HCT116 (cell line): ENCODE results near the gene TNFSF10. TPM values are rescaled to one million over a fixed set of nuclear protein-coding genes. Genes with fewer than 3 reads are reported as not detected.

Source experiments
- ATAC-seq: fragments of 200-7000 bp; cut with Tn5 transposase; 2 replicates; pipeline ENCODE4 v1.9.1; 2020; ENCODE audit warnings: mild to moderate bottlenecking, moderate library complexity
- BruUV-seq: library from RNA; stranded (reverse); fragments of 400-500 nt; replicated peaks from 2 replicates; lab custom pipeline; 2021; lab: Mats Ljungman, UMichigan
- CTCF ChIA-PET: fragments of 300-600 bp; sonication (Branson Sonifier 250); formaldehyde crosslinking; loops from one replicate; lab custom pipeline; 2021; ENCODE audit warnings: antibody characterized with exemption; lab: Charles Lee
- POLR2A ChIA-PET: fragments of 300-600, 350-600 bp; sonication (Branson Sonifier 250); formaldehyde crosslinking; loops from one replicate; lab custom pipeline; 2021; ENCODE audit warnings: antibody characterized with exemption; lab: Charles Lee
- RAD21 ChIA-PET, 2 experiments: fragments of 300-600 bp; sonication (Branson Sonifier 250); formaldehyde crosslinking; loops; one replicate each; lab custom pipeline; 2023; ENCODE audit warnings: low total read pairs in 2 of 2; ENCODE audit not compliant: uncharacterized antibody in 2 of 2, unreplicated experiment in 2 of 2, low non-redundant PET in 1 of 2; lab: Charles Lee
- DNase-seq: peaks from one replicate; pipeline ENCODE4 v3.0.0-alpha.2; 2010; ENCODE audit warnings: low read depth, low spot score
- H2AFZ ChIP-seq: fragments of 200-600 bp; shearing (Covaris generic), sonication (generic); 2 replicates; pipeline ENCODE4 v1.6.1; 2017; ENCODE audit warnings: low read depth, mixed run types, mixed read lengths, antibody characterized with exemption, low read length; ENCODE audit not compliant: poor library complexity, severe bottlenecking
- H3K27ac ChIP-seq: 2 replicates; pipeline ENCODE4 v1.5.1; 2012; ENCODE audit warnings: low read depth, low read length
- H3K27me3 ChIP-seq: fragments of 200-600 bp; sonication (generic); 2 replicates; pipeline ENCODE4 v1.6.1; 2016; ENCODE audit warnings: mixed run types, low read length, mixed read lengths; ENCODE audit not compliant: insufficient read depth
- H3K36me3 ChIP-seq, 2 experiments: fragments of 200-500 bp in 1 of 2; fragments of 200-600 bp in 1 of 2; sonication (Bioruptor generic) in 1 of 2; sonication (generic) in 1 of 2; 2 replicates each; pipeline versions ENCODE4 v1.5.1 to v1.6.1; 2014 to 2016; ENCODE audit warnings: low read length in 2 of 2, inconsistent platforms in 1 of 2, mixed read lengths in 1 of 2, mixed run types in 1 of 2; ENCODE audit not compliant: insufficient read depth in 2 of 2, control insufficient read depth in 1 of 2
- H3K4me1 ChIP-seq, 2 experiments: fragments of 200-600 bp in 1 of 2; sonication (generic) in 1 of 2; 2 replicates each; pipeline versions ENCODE4 v1.5.1 to v1.6.1; 2012 to 2017; ENCODE audit warnings: low read length in 2 of 2, inconsistent platforms in 1 of 2, mild to moderate bottlenecking in 1 of 2, mixed read lengths in 1 of 2, mixed run types in 1 of 2, moderate library complexity in 1 of 2; ENCODE audit not compliant: insufficient read depth in 2 of 2, control insufficient read depth in 1 of 2
- H3K4me2 ChIP-seq: fragments of 200-600 bp; sonication (generic); 2 replicates; pipeline ENCODE4 v1.6.1; 2017; ENCODE audit warnings: mixed run types, low read length, mixed read lengths
- H3K4me3 ChIP-seq, 2 experiments: fragments of 200-600 bp in 1 of 2; sonication (generic) in 1 of 2; replicated peaks in 1 of 2; 2 replicates each; pipeline ENCODE4 v1.5.1; 2011 to 2016; ENCODE audit warnings: low read length in 2 of 2, control low read depth in 1 of 2, low read depth in 1 of 2, mild to moderate bottlenecking in 1 of 2, mixed read lengths in 1 of 2, mixed run types in 1 of 2
- H3K79me2 ChIP-seq: fragments of 200-600 bp; sonication (generic); 2 replicates; pipeline ENCODE4 v1.6.1; 2017; ENCODE audit warnings: mild to moderate bottlenecking, mixed run types, low read length, moderate library complexity, mixed read lengths; ENCODE audit not compliant: insufficient read depth
- H3K9ac ChIP-seq: fragments of 200-600 bp; sonication (generic); 2 replicates; pipeline ENCODE4 v1.6.1; 2016; ENCODE audit warnings: low read length, mixed read lengths
- H3K9me2 ChIP-seq: fragments of 200-600 bp; sonication (generic), shearing (Covaris generic); 2 replicates; pipeline ENCODE4 v1.6.1; 2017; ENCODE audit warnings: mixed run types, mild to moderate bottlenecking, moderate library complexity; ENCODE audit not compliant: insufficient read depth
- H3K9me3 ChIP-seq, 2 experiments: fragments of 200-500 bp in 1 of 2; fragments of 200-600 bp in 1 of 2; sonication (Bioruptor generic) in 1 of 2; sonication (generic) in 1 of 2; 2 replicates each; pipeline ENCODE4 v1.6.1; 2014 to 2017; ENCODE audit warnings: low read length in 2 of 2, mixed read lengths in 2 of 2, inconsistent platforms in 1 of 2, low read depth in 1 of 2, mild to moderate bottlenecking in 1 of 2, mixed run types in 1 of 2, moderate library complexity in 1 of 2; ENCODE audit not compliant: control insufficient read depth in 1 of 2, insufficient read depth in 1 of 2
- H4K20me1 ChIP-seq: fragments of 200-600 bp; sonication (generic), shearing (Covaris generic); 2 replicates; pipeline ENCODE4 v1.6.1; 2017; ENCODE audit warnings: mixed run types, mild to moderate bottlenecking, moderate library complexity; ENCODE audit not compliant: insufficient read depth
- CBX3 ChIP-seq: IDR thresholded peaks from 2 replicates; pipeline ENCODE4 v1.6.1; 2012; ENCODE audit warnings: low read depth
- CEBPB ChIP-seq: IDR thresholded peaks from 2 replicates; pipeline ENCODE4 v1.6.1; 2012; ENCODE audit warnings: low read depth
- ELF1 ChIP-seq: IDR thresholded peaks from 2 replicates; pipeline ENCODE4 v1.6.1; 2012; ENCODE audit warnings: low read depth, borderline replicate concordance
- intact Hi-C: fragments of 100-400 bp; cut with micrococcal nuclease; formaldehyde crosslinking; loops from 2 replicates; pipeline ENCODE4 v1.10.0; 2022
- total RNA-seq: library from RNA; stranded (reverse); gene quantifications from one replicate; pipeline ENCODE4 v1.2.1, GENCODE V29; 2021; ENCODE audit not compliant: unreplicated experiment
- TF ChIP-seq, protein P1 (sequence below): IDR thresholded peaks from 2 replicates; pipeline ENCODE4 v1.6.1; 2011; ENCODE audit warnings: mild to moderate bottlenecking, low read length, moderate library complexity; ENCODE audit not compliant: insufficient replicate concordance; ENCODE audit errors: extremely low read depth
- TF ChIP-seq, protein P2 (sequence below): IDR thresholded peaks from 2 replicates; pipeline ENCODE4 v1.6.1; 2012
- TF ChIP-seq, protein P3 (sequence below): IDR thresholded peaks from 2 replicates; pipeline ENCODE4 v1.6.1; 2012; ENCODE audit warnings: low read depth

Gene TNFSF10
- total RNA-seq, 1 experiment from 2014 or later, result 0.20 TPM

DNA sequence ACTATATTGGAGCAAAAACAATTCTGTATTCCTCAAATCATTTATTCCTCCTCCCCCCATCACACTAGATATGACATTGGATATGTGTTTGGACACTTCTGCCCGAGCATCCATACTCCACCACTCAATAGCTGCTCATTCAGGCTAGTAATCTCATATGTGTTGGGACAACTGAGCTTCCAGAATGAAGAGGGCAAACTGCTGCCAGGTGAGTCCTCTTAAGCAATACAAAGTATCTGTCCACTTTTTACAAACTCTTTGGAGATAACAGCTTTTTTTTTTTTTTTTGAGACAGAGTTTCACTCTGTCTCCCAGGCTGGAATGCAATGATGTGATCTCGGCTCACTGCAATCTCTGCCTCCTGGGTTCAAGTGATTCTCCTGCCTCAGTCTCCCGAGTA, 5.4 kb upstream of the TNFSF10 start:
- no peak overlapping the region for H3K9ac ChIP-seq
- H3K36me3 ChIP-seq, result no peaks in the 10 kb centered on the region
- no peaks in the 10 kb centered on the region for H4K20me1 ChIP-seq
- H3K27me3 ChIP-seq, result no peaks in the 10 kb centered on the region
- DNase-seq (no peak), ATAC-seq (no peak)
- RAD21 ChIA-PET, result no interaction called here
- no TSS peak for BruUV-seq
- H3K9me2 ChIP-seq, result no peaks in the 10 kb centered on the region
- H3K4me2 ChIP-seq, result no peak overlapping the region
- no peak overlapping the region for H3K4me3 ChIP-seq
- CTCF ChIA-PET, result no interaction called here
- no peak overlapping the region for H3K27ac ChIP-seq
- TF ChIP-seq, protein P1, sequence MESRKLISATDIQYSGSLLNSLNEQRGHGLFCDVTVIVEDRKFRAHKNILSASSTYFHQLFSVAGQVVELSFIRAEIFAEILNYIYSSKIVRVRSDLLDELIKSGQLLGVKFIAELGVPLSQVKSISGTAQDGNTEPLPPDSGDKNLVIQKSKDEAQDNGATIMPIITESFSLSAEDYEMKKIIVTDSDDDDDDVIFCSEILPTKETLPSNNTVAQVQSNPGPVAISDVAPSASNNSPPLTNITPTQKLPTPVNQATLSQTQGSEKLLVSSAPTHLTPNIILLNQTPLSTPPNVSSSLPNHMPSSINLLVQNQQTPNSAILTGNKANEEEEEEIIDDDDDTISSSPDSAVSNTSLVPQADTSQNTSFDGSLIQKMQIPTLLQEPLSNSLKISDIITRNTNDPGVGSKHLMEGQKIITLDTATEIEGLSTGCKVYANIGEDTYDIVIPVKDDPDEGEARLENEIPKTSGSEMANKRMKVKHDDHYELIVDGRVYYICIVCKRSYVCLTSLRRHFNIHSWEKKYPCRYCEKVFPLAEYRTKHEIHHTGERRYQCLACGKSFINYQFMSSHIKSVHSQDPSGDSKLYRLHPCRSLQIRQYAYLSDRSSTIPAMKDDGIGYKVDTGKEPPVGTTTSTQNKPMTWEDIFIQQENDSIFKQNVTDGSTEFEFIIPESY, result no peak
- no peak for TF ChIP-seq ELF1
- H3K79me2 ChIP-seq, result no peaks in the 10 kb centered on the region
- H2AFZ ChIP-seq, result no peak overlapping the region
- intact Hi-C loops, result no loop called here
- H3K9me3 ChIP-seq, result no peaks in the 10 kb centered on the region
- no peaks in the 10 kb centered on the region for H3K4me1 ChIP-seq
- POLR2A ChIA-PET, result no interaction called here

DNA sequence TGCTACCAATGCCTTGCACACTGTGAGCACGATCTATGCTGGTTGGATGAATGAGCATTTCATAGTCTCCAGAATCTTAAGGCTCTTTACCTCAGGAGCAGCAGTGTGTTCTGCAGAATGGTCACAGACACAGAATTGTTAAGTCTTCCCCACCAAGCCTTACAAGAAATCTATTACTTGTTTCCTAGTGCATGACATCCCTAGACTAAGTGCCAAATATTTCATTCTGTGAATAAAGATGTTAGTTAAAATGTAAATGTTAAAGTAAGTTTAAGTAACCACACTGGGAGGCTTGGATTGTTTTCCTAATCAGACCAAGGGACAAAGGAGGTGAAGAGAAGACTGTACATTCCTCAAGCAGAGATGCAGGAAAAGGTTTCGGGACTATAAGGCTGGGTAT, 4.1 kb upstream of the TNFSF10 start:
- peaks cover 0 to 5% of the 10 kb centered on the region in 2 experiments; a peak in 1 of 4 replicates for H3K4me1 ChIP-seq
- no peaks in the 10 kb centered on the region for H3K27me3 ChIP-seq
- no peak overlapping the region for H3K27ac ChIP-seq
- H4K20me1 ChIP-seq, result no peaks in the 10 kb centered on the region
- no TSS peak for BruUV-seq
- H3K4me3 ChIP-seq, result no peak overlapping the region
- intact Hi-C loops, result no loop called here
- ChIA-PET RAD21 (no interaction called here), POLR2A (no interaction called here), CTCF (no interaction called here)
- no peaks in the 10 kb centered on the region for H3K79me2 ChIP-seq
- no peak overlapping the region for H3K4me2 ChIP-seq
- TF ChIP-seq, protein P2, sequence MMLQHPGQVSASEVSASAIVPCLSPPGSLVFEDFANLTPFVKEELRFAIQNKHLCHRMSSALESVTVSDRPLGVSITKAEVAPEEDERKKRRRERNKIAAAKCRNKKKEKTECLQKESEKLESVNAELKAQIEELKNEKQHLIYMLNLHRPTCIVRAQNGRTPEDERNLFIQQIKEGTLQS, result no peak
- TF ChIP-seq CEBPB, result no peak
- TF ChIP-seq, protein P3, sequence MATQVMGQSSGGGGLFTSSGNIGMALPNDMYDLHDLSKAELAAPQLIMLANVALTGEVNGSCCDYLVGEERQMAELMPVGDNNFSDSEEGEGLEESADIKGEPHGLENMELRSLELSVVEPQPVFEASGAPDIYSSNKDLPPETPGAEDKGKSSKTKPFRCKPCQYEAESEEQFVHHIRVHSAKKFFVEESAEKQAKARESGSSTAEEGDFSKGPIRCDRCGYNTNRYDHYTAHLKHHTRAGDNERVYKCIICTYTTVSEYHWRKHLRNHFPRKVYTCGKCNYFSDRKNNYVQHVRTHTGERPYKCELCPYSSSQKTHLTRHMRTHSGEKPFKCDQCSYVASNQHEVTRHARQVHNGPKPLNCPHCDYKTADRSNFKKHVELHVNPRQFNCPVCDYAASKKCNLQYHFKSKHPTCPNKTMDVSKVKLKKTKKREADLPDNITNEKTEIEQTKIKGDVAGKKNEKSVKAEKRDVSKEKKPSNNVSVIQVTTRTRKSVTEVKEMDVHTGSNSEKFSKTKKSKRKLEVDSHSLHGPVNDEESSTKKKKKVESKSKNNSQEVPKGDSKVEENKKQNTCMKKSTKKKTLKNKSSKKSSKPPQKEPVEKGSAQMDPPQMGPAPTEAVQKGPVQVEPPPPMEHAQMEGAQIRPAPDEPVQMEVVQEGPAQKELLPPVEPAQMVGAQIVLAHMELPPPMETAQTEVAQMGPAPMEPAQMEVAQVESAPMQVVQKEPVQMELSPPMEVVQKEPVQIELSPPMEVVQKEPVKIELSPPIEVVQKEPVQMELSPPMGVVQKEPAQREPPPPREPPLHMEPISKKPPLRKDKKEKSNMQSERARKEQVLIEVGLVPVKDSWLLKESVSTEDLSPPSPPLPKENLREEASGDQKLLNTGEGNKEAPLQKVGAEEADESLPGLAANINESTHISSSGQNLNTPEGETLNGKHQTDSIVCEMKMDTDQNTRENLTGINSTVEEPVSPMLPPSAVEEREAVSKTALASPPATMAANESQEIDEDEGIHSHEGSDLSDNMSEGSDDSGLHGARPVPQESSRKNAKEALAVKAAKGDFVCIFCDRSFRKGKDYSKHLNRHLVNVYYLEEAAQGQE, result no peak
- no peak for TF ChIP-seq CBX3
- no peaks in the 10 kb centered on the region for H3K9me2 ChIP-seq
- no peak for DNase-seq
- H3K9ac ChIP-seq, result no peak overlapping the region
- H3K36me3 ChIP-seq, result no peaks in the 10 kb centered on the region
- H2AFZ ChIP-seq, result no peak overlapping the region
- no peak for ATAC-seq
- H3K9me3 ChIP-seq, result no peaks in the 10 kb centered on the region
